Kidney epithelial cell (primary cell): ENCODE results near the gene DEGS2. TPM values are rescaled to one million over a fixed set of nuclear protein-coding genes. Genes with fewer than 3 reads are reported as not detected.

Experiments used
- DNase-seq: peaks from one replicate; pipeline ENCODE4 v3.0.0-alpha.2; 2010; ENCODE audit warnings: low read depth
- H3K27me3 ChIP-seq: 2 replicates; pipeline ENCODE4 v1.6.0; 2011; ENCODE audit warnings: low read length; ENCODE audit not compliant: control insufficient read depth, insufficient read depth
- H3K36me3 ChIP-seq: 2 replicates; pipeline ENCODE4 v1.5.1; 2011; ENCODE audit warnings: low read length; ENCODE audit not compliant: control insufficient read depth, insufficient read depth
- H3K4me3 ChIP-seq: 2 replicates; pipeline ENCODE4 v1.5.1; 2011; ENCODE audit warnings: low read depth, mild to moderate bottlenecking, control low read depth, low read length
- CTCF ChIP-seq: IDR thresholded peaks from 2 replicates; pipeline ENCODE4 v1.5.1; 2011; ENCODE audit warnings: mild to moderate bottlenecking, moderate library complexity, low read length, control low read depth, inconsistent platforms; ENCODE audit not compliant: insufficient read depth, poor library complexity, severe bottlenecking
- total RNA-seq: library from RNA; depleted of rRNA; stranded (reverse); fragments of >200 nt; gene quantifications from 2 replicates; pipeline ENCODE4 v1.2.3, GENCODE V29; 2015

DEGS2 gene
- total RNA-seq, 1 donor from 2014 or later = 0.75 TPM

GRCh38 chr14:100143934-100144333 lies 15.5 kb downstream of the DEGS2 start:
- Histone ChIP-seq H3K27me3 (peaks cover 9% of the 10 kb centered on the region), H3K4me3 (no peak overlapping the region), H3K36me3 (no peaks in the 10 kb centered on the region)
- no peak for DNase-seq
- TF ChIP-seq CTCF = no peak

- H3K27me3 ChIP-seq = peaks cover 8% of the 10 kb centered on the region
- TF ChIP-seq CTCF = no peak
- H3K4me3 ChIP-seq = no peak overlapping the region
- no peak for DNase-seq
- H3K36me3 ChIP-seq = no peaks in the 10 kb centered on the region
Measured at GRCh38 chr14:100143523-100143922, 15.9 kb downstream of the DEGS2 start.

GRCh38 chr14:100142073-100143040 lies 17.1 kb downstream of the DEGS2 start:
- no peak for TF ChIP-seq CTCF
- Histone ChIP-seq H3K36me3 (no peaks in the 10 kb centered on the region), H3K4me3 (no peak overlapping the region), H3K27me3 (no peaks in the 10 kb centered on the region)
- DNase-seq = no peak

GRCh38 chr14:100141098-100141497 lies 18.3 kb downstream of the DEGS2 start:
- H3K4me3 ChIP-seq = no peak overlapping the region
- DNase-seq = no peak
- H3K36me3 ChIP-seq = no peaks in the 10 kb centered on the region
- no peaks in the 10 kb centered on the region for H3K27me3 ChIP-seq
- TF ChIP-seq CTCF = no peak

- Histone ChIP-seq H3K4me3 (no peak overlapping the region), H3K36me3 (no peaks in the 10 kb centered on the region), H3K27me3 (no peaks in the 10 kb centered on the region)
- peak; percentile 48 for TF ChIP-seq CTCF
- DNase-seq = no peak
Measured at GRCh38 chr14:100140452-100141078, 18.9 kb downstream of the DEGS2 start.
